ENCODE measurements around the gene ANAPC2. TPM values are rescaled to one million over a fixed set of nuclear protein-coding genes. Genes with fewer than 3 reads are reported as not detected.

The ANAPC2 gene
- polyA plus RNA-seq, 1 experiment, result 12.1 TPM

GRCh38 chr9:137147793-137148160, 40.6 kb downstream of the ANAPC2 start:
- DNase-seq (ENCODE audit: low read depth, low spot score), result no peak
- peaks cover 12% of the 10 kb centered on the region for H3K27me3 ChIP-seq (ENCODE audit: control insufficient read depth, insufficient read depth, low read length)
- ChIA-PET CTCF (no interaction called here), POLR2A (no interaction called here)
- no peak overlapping the region for H3K27ac ChIP-seq (ENCODE audit: low read depth, low read length)
- TF ChIP-seq, protein P1, sequence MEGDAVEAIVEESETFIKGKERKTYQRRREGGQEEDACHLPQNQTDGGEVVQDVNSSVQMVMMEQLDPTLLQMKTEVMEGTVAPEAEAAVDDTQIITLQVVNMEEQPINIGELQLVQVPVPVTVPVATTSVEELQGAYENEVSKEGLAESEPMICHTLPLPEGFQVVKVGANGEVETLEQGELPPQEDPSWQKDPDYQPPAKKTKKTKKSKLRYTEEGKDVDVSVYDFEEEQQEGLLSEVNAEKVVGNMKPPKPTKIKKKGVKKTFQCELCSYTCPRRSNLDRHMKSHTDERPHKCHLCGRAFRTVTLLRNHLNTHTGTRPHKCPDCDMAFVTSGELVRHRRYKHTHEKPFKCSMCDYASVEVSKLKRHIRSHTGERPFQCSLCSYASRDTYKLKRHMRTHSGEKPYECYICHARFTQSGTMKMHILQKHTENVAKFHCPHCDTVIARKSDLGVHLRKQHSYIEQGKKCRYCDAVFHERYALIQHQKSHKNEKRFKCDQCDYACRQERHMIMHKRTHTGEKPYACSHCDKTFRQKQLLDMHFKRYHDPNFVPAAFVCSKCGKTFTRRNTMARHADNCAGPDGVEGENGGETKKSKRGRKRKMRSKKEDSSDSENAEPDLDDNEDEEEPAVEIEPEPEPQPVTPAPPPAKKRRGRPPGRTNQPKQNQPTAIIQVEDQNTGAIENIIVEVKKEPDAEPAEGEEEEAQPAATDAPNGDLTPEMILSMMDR (IDR thresholded peaks at IDR 0.05; ENCODE audit: low read depth, low read length), result no peak
- no peak overlapping the region for H3K4me3 ChIP-seq (ENCODE audit: low read depth, low read length)
- peaks cover 14% of the 10 kb centered on the region; the same call in 1 of the 2 replicates for H3K9me3 ChIP-seq (ENCODE audit: control insufficient read depth, insufficient read depth, low read length)

DNA sequence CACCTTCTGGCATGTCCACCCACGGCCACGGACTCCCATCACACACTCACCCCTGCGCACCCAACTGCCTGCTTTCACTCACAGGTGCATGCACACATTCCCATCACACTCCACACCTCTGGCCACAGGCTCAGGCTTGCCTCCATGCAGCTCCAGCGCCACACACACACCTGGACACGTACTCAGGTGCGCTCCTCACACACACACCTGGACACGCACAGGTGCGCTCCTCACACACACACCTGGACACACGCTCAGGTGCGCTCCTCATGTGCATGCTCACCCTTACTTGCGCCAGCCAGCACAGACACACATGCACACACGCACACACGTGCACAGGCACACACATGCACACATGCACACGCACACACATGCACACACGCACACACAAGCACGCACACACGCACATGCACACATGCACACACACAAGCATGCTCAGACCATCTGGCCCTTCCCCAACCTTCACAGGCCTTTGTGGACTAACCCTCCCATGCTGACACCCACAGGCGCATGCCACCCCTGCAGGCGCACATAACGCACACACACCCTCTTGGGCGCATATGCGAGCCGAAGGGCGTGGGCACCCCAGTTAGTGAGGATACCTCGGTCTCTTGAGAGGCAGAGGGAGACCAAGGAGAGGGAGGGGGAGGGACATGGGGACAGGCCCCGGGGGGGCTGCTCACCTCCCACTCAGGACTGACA, 41.1 kb downstream of the ANAPC2 start:
- Histone ChIP-seq H3K27me3 (ENCODE audit: control insufficient read depth, insufficient read depth, low read length) (peaks cover 14% of the 10 kb centered on the region), H3K4me3 (ENCODE audit: low read depth, low read length) (no peak overlapping the region), H3K9me3 (ENCODE audit: control insufficient read depth, insufficient read depth, low read length) (peaks cover 10% of the 10 kb centered on the region; the same call in 1 of the 2 replicates), H3K27ac (ENCODE audit: low read depth, low read length) (no peak overlapping the region)
- no peak for DNase-seq (ENCODE audit: low read depth, low spot score)
- ChIA-PET POLR2A (no interaction called here), CTCF (no interaction called here)
- TF ChIP-seq, protein P1 (IDR thresholded peaks at IDR 0.05; ENCODE audit: low read depth, low read length), result no peak

DNA sequence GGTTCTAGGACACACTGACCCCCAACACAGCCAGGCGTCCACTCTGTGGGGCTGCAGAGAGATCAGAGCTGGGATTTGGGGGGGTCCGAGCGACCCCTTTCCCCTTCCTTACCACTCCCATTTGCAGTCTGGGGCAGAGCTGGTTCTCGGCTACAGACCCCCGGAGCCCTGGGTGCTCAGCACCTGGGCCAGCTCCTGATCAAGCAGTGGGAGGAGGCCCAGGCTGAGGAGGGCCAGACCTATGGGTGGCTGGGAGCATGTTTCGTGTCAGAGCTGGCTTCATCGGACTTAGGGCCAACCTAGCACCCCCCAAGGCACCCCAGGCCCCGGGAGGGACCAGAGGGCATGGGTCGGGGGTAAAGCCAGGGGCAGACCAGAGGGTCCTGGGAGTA, 41.8 kb downstream of the ANAPC2 start:
- H3K27me3 ChIP-seq (ENCODE audit: control insufficient read depth, insufficient read depth, low read length), result peaks cover 16% of the 10 kb centered on the region
- ChIA-PET CTCF (no interaction called here), POLR2A (no interaction called here)
- DNase-seq (ENCODE audit: low read depth, low spot score), result no peak
- no peak overlapping the region for H3K4me3 ChIP-seq (ENCODE audit: low read depth, low read length)
- H3K9me3 ChIP-seq (ENCODE audit: control insufficient read depth, insufficient read depth, low read length), result peaks cover 10% of the 10 kb centered on the region; the same call in 1 of the 2 replicates
- no peak overlapping the region for H3K27ac ChIP-seq (ENCODE audit: low read depth, low read length)
- TF ChIP-seq, protein P1 (IDR thresholded peaks at IDR 0.05; ENCODE audit: low read depth, low read length), result no peak

- no peak overlapping the region for H3K4me3 ChIP-seq (ENCODE audit: low read depth, low read length)
- TF ChIP-seq, protein P1 (IDR thresholded peaks at IDR 0.05; ENCODE audit: low read depth, low read length), result no peak
- CTCF ChIA-PET, result no interaction called here
- H3K9me3 ChIP-seq (ENCODE audit: control insufficient read depth, insufficient read depth, low read length), result peaks cover 8% of the 10 kb centered on the region; the same call in 1 of the 2 replicates
- H3K27me3 ChIP-seq (ENCODE audit: control insufficient read depth, insufficient read depth, low read length), result peaks cover 20% of the 10 kb centered on the region
- POLR2A ChIA-PET, result no interaction called here
- H3K27ac ChIP-seq (ENCODE audit: low read depth, low read length), result no peak overlapping the region
- DNase-seq (ENCODE audit: low read depth, low spot score), result no peak
Measured at GRCh38 chr9:137145731-137146526, 42.4 kb downstream of the ANAPC2 start.

DNA sequence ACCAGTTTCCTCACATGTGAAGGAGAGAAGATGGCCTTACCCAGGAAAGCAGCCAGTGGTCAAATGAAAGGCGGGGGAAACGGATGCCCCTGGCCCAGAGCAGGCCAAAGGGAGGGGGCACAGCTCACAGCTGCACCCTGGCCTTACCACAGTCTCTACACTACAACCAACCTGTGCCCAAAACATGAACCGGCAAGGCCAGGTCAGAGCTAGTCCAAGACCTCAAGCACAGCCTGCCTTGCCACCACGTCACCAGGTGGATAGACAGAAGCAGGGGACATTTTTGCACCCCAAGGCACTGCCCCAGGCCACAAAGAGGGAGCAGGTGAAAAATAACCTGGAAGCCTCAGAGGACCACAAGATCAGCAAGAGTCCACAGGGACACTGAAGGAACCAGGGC, 44.9 kb downstream of the ANAPC2 start:
- TF ChIP-seq, protein P1 (IDR thresholded peaks at IDR 0.05; ENCODE audit: low read depth, low read length), result no peak
- CTCF ChIA-PET, result no interaction called here
- POLR2A ChIA-PET, result no interaction called here

More for the DNA sequence above, 44.9 kb downstream of the ANAPC2 start:
- no peak for DNase-seq (ENCODE audit: low read depth, low spot score)
- Histone ChIP-seq H3K27me3 (ENCODE audit: control insufficient read depth, insufficient read depth, low read length) (peaks cover 37% of the 10 kb centered on the region), H3K27ac (ENCODE audit: low read depth, low read length) (no peak overlapping the region), H3K9me3 (ENCODE audit: control insufficient read depth, insufficient read depth, low read length) (no peaks in the 10 kb centered on the region; the same call in 1 of the 2 replicates), H3K4me3 (ENCODE audit: low read depth, low read length) (no peak overlapping the region)

Measured in AG04450 (cell line).